Fibroblast of lung (primary cell): ENCODE measurements around the gene CACNA1E.

Experiments used
- EZH2 ChIP-seq: IDR thresholded peaks from 2 replicates; pipeline ENCODE4 v1.5.1; 2012; ENCODE audit warnings: low read length, control low read depth, mild to moderate bottlenecking; ENCODE audit errors: missing control alignments
- TF ChIP-seq, protein P1 (sequence below), 2 donors: IDR thresholded peaks in 1 of 2; conservative IDR thresholded peaks in 1 of 2; 1 replicate in 1 of 2; 2 replicates in 1 of 2; pipeline ENCODE4 v1.5.1; 2011 to 2012; ENCODE audit warnings: low read length in 2 of 2, control low read depth in 1 of 2, inconsistent platforms in 1 of 2, low read depth in 1 of 2, mild to moderate bottlenecking in 1 of 2

- TF ChIP-seq, protein P1, sequence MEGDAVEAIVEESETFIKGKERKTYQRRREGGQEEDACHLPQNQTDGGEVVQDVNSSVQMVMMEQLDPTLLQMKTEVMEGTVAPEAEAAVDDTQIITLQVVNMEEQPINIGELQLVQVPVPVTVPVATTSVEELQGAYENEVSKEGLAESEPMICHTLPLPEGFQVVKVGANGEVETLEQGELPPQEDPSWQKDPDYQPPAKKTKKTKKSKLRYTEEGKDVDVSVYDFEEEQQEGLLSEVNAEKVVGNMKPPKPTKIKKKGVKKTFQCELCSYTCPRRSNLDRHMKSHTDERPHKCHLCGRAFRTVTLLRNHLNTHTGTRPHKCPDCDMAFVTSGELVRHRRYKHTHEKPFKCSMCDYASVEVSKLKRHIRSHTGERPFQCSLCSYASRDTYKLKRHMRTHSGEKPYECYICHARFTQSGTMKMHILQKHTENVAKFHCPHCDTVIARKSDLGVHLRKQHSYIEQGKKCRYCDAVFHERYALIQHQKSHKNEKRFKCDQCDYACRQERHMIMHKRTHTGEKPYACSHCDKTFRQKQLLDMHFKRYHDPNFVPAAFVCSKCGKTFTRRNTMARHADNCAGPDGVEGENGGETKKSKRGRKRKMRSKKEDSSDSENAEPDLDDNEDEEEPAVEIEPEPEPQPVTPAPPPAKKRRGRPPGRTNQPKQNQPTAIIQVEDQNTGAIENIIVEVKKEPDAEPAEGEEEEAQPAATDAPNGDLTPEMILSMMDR (conservative IDR thresholded peaks at IDR 0.05 in 1 of 2, IDR thresholded peaks at IDR 0.05 in 1 of 2; ENCODE audit: low read depth in 1 of 2, low read length in 2 of 2), result no peak
- no peak for TF ChIP-seq EZH2
These were observed 323.4 kb downstream of the CACNA1E start for GRCh38 chr1:181806746-181807145.
